Activated CD4-positive, alpha-beta T cell treated with anti-CD3 and anti-CD28 coated beads for 4 hours (primary cell): Measurements from ENCODE around the gene HERC2.

ENCODE experiments used
- DNase-seq, 2 donors: peaks; one replicate each; pipeline ENCODE4 v3.0.0-alpha.2; 2020

HERC2 gene

GRCh38 chr15:28109626-28110455, 212.1 kb downstream of the HERC2 start:
- no peak for DNase-seq

GRCh38 chr15:28107904-28108275, 214.1 kb downstream of the HERC2 start:
- DNase-seq = no peak

GRCh38 chr15:28107111-28107903, 214.7 kb downstream of the HERC2 start:
- no peak for DNase-seq

GRCh38 chr15:28106294-28107110, 215.5 kb downstream of the HERC2 start:
- no peak for DNase-seq

- no peak for DNase-seq
These were observed 216.2 kb downstream of the HERC2 start for GRCh38 chr15:28105793-28106192.

- no peak for DNase-seq
These were observed 216.7 kb downstream of the HERC2 start for GRCh38 chr15:28105224-28105791.

GRCh38 chr15:28104326-28104725, 217.7 kb downstream of the HERC2 start:
- no peak for DNase-seq

GRCh38 chr15:28103831-28104230, 218.1 kb downstream of the HERC2 start:
- no peak for DNase-seq

- DNase-seq = no peak
These were observed 220.0 kb downstream of the HERC2 start for GRCh38 chr15:28101983-28102441.

GRCh38 chr15:28101201-28101600, 220.8 kb downstream of the HERC2 start:
- DNase-seq = no peak

GRCh38 chr15:28100516-28101195, 221.3 kb downstream of the HERC2 start:
- DNase-seq = no peak

GRCh38 chr15:28099555-28100140, 222.3 kb downstream of the HERC2 start:
- no peak for DNase-seq

- peak; percentile 60 to 62 for DNase-seq
These were observed 223.0 kb downstream of the HERC2 start, which contains the start of gene OCA2 for GRCh38 chr15:28098766-28099554. TSS of gene OCA2 (minus strand) at chr15:28099315. CDS start at chr15:28081874, 17,441 bp downstream.

GRCh38 chr15:28098360-28098765, 223.6 kb downstream of the HERC2 start:
- no peak for DNase-seq

- no peak for DNase-seq
These were observed 224.2 kb downstream of the HERC2 start for GRCh38 chr15:28097656-28098359.

- DNase-seq = no peak
These were observed 225.1 kb downstream of the HERC2 start for GRCh38 chr15:28096670-28097431.

- DNase-seq = no peak
These were observed 225.6 kb downstream of the HERC2 start for GRCh38 chr15:28096411-28096669.

- no peak for DNase-seq
These were observed 227.1 kb downstream of the HERC2 start for GRCh38 chr15:28094732-28095521.
